Right renal cortex interstitium (tissue), 3 donors: ENCODE results near the gene OBI1. TPM values are rescaled to one million over a fixed set of nuclear protein-coding genes. Genes with fewer than 3 reads are reported as not detected.
A peak's percentile ranks its signal among the peaks of the same experiment; 100 is the strongest.

Source experiments
- DNase-seq, 3 donors: peaks; one replicate each; pipeline ENCODE4 v3.0.0-alpha.2; 2013; ENCODE audit warnings: low read depth in 3 of 3, low spot score in 2 of 3
- polyA plus RNA-seq, 3 donors: library from polyadenylated mRNA; unstranded; fragments of 120-200 nt; gene quantifications; one replicate each; pipeline ENCODE4 v1.2.1, GENCODE V29; 2013; ENCODE audit not compliant: insufficient read length in 3 of 3

OBI1 gene, protein sequence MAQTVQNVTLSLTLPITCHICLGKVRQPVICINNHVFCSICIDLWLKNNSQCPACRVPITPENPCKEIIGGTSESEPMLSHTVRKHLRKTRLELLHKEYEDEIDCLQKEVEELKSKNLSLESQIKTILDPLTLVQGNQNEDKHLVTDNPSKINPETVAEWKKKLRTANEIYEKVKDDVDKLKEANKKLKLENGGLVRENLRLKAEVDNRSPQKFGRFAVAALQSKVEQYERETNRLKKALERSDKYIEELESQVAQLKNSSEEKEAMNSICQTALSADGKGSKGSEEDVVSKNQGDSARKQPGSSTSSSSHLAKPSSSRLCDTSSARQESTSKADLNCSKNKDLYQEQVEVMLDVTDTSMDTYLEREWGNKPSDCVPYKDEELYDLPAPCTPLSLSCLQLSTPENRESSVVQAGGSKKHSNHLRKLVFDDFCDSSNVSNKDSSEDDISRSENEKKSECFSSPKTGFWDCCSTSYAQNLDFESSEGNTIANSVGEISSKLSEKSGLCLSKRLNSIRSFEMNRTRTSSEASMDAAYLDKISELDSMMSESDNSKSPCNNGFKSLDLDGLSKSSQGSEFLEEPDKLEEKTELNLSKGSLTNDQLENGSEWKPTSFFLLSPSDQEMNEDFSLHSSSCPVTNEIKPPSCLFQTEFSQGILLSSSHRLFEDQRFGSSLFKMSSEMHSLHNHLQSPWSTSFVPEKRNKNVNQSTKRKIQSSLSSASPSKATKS
- 10 to 100 TPM; 24.9 to 27.2 (median 27.1) TPM for polyA plus RNA-seq

DNA sequence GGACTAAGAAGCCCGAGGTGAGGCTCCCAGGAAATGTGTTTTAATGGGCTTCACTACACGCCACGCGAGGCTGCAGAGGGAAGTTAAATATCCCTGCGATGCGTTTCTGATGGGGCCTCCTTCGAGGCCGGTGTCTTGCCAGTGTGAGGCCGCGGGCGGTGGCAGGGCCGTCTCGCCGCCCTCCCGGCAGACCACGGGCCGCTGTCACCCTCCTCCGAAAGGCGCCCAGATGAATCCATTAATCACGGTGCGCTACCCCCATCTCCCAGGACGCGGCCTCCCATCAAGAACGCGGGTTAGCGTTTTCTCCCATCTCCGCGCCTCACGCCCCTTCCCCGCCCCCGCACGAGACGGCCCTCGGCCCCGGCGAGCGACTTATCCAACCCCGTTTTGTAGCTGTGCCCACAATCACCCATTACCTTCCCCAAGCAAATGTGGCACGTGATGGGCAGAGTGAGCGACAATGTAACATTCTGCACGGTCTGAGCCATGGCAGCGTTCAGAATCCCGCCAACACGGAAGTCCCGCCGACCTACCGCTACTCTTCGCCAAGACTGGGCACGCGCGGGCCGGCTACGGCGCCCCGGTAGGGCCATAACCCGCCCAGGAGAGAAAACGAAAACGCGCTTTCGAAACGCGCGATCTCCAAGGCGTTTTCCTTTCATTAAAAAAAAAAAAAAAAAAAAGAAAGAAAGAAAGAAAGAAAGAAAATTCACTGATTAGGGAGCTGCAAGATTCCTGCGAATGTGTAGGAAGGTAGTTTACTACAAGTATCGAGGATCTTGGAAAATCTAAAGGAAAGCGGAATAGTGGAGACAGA, at the start of gene OBI1:
TSS of gene OBI1 (minus strand) at position 526 of the 820 bp plus-strand sequence. CDS start at position 491, 35 bp downstream.
- DNase-seq = peak; percentile 72 to 82 (median 81)

DNA sequence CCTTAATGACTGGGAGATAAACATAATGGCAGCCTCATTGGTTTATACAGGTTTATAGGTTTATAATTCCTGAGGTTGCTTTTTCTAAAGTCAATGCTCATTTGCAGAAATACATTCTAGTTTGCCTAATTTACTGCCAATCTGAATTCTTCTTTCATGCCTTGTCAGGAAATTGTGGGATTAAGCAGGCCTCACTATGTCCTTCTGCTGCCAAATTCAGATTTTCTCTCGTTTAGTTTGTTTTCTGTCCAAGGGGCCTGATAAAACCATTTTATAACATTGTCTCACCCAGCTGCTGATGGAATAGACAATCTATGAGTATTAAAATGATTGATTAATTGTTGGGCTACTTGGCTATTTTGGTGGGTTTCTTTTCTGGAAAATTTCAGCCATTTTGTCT, 42.4 kb upstream of the OBI1 start:
- no peak for DNase-seq

DNA sequence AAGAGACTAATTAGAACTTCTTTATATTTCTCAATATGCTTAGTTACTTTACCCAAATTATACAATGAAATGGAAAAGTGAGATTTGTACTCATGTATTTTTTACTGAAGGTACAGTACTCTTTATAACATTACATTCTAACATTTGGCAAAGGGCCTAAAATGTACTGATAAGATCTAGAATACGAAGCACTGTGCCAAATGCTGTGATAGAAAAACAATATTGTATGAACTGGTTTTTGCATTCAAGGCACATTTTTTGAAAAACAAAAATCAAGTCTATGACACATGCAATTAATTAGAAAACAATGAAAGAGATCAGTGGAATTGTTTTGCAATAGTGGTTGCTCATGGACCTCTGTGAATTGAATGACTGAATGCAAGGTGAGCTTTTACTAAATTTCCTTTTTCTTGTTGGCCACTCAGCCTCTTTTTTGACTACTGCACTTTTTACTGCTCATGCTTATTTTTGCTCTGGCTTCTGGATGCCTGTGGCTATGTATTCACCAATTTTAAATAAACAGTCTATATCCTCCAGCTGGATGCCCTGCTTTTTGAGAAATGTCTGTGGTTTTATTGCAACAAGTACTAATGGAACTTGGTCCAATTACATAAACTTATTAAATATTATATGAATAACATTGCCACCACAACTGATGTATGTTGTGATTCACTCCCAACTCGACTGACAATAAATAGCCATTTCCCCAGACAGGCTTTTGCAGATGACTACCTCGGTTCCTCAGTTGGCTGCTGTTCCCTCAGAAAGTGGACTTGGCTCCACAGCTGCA, 41.4 kb upstream of the OBI1 start:
- no peak for DNase-seq

DNA sequence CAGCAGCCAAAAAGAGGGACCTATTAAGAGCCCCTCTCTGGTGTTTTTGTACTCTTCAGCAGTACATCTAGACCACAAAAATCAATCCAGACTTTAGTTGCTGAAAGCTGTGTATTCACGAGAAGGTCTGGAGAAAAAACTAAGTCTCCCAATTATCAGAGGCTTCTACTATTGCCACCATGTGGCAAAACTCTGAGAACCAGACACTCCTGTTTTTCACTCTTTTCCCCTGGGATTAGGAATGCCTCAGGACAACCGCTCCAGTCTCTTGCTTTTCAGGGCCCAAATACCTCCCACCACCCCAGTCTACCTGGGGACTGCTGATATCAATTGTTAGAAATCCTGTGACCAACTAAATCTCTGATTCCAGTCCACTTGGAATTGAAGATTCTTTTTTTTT, 30.1 kb upstream of the OBI1 start:
- DNase-seq = no peak

DNA sequence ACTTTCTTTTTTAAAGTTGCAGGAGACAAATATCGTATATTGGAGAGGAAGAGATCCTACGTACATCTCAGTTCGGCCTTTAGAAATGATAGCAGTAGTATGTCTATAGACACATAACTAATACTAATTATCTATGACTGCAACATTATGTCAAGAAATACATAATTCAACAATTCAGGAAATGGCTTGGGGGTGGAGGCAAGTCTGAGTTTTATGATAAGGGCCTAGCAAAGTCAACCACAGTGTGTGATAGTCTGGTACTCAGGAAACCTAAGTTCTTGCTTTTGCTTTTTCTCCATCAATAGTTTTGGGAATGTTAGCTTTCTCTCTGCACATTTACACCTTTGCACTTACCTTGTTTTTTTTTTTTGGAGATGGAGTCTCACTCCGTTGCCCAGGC, 27.5 kb upstream of the OBI1 start:
- no peak for DNase-seq

DNA sequence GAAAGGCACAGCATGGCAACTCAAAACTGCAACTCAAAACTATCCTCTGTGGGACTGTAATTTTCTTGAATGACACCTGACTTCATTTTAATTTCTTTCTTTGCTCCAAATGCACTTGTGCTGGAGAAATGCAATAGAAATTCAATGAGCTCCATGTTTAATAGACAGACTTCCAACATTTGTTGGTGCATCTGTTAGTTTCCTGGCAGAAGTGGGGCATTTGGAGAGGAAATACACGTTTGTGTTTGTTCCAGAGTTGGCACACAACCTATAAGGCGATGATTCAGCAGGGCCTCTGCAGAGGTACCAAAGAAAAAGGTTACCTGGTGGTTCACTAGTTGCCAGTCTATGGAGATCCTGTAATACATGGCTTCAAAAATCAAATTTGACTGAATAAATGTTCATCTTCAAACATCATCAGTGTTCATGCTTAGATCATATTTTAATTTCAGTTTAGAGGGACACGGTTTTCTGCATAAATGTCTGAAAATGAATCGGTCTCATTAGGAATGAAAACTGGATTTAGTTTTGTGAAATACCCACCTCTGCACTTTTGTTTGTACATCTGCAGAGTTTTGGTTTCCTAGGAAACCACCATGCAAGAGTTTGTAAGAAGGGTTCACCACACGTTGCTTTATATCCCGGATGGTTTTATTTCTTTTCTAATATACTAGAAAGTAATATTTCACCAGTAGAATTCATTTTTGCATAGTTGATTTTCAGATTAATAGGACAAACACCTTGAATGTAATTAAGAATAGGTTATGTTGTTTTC, 21.8 kb upstream of the OBI1 start:
- DNase-seq = no peak

DNA sequence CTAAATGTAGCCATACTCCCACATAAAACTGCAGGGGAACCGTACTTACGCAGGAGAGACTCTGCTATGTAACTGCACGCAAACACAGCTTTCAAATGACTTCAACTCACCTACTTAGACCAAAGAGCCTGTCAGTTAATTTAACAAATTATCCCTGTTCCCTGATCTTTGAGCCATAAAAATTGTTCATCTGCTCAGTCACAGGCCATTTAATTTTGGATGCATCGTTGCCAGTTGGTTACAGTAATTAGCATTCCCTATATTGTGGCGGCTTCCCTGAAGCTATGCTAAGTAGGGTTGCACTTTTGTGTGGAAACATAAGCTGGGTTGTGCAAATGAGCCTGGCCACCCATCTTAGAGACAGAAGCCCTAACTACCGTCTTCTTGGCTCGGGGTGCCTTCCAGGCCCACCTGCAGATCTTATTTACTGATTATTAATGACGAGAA, 21.2 kb upstream of the OBI1 start:
- DNase-seq = no peak

DNA sequence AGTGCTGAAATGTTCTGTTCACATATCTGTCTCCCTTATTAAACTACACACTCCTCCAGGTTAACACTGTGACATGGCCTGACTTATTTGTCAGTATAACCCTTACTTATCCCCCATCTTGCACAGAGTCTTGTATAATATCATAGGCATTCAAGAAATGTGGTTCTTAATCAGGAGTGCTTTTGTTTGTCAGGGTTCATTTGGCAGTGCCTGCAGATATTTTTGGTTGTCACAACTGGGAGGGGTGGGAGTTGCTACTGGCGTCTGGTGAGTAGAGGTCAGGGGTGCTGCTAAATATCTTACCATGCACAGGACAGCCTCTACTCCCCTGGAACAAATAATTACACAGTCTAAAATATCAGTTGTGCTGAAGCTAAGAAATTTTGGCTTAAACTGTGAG, 20.4 kb upstream of the OBI1 start:
- no peak for DNase-seq

DNA sequence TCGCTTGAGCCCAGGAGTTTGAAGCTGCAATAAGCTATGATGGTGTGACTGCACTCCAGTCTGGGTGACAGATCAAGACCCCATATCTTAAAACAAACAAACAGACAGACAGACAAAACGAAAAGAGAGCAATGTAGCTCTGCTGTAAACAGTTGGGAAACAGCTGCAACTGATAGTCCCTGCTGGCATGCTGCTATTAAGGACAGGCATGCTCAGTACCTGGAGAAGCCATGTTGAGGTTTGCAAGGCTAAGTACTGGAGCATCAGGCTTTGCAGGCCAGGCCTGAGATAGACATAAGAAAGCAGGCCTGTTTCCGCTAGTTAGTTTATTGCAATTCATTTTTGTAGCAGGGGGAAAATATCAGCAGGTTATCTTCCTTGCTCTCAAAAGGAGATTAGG, 16.2 kb upstream of the OBI1 start:
- DNase-seq = no peak

DNA sequence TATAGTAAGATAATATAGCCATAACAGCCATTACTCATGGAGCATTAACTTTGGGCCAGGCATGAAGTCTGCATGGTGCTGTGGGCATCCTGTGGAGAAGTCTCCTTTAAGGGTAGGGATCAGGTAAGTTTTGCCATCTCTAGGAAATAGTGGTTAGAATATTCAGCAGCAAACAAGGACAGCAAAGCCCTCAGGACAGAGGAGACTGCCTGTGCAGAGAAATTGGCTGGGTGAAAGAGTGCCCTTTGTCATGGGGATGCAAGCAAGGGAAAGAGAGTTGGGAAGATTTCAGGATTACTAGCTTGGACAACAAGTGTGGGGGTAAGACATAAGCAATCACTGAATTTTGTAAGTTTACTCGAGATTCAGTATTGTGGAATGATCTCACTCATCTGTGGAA, 15.7 kb upstream of the OBI1 start:
- no peak for DNase-seq

DNA sequence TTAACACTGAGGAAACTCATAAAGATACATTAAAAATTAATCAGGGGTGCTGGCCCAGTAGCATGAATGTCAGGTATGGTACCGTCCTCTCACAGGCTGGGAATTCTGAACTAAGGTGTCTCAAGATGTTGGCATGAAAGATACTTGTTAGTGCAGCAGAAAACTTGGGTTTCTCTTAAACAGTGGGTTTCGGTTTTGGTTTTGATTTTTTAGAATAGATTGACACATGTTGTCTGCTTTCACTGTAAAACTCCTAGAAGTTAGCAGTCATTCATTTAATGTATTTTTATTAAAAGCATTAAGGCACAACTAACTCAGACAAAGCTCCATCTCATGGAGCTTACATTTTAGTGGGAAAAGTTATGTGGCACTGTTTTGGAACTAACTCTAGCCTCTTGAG, 3.5 kb upstream of the OBI1 start:
- DNase-seq = no peak

DNA sequence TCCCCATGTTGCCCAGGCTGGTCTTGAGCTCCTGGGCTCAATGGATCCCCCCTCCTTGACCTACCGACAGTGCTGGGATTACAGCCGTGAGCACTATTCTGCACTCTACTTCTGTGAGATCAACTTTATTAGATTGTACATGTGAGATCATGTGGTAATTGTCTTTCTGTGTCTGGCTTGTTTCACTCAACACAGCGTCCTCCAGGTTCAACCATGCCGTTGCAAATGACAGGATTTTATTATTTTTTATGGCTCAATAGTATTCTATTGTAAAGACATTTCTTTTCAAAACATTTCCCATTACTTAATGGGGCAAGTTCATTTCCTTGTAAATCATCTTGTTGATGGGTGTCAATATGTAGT, 1.5 kb upstream of the OBI1 start:
- no peak for DNase-seq

DNA sequence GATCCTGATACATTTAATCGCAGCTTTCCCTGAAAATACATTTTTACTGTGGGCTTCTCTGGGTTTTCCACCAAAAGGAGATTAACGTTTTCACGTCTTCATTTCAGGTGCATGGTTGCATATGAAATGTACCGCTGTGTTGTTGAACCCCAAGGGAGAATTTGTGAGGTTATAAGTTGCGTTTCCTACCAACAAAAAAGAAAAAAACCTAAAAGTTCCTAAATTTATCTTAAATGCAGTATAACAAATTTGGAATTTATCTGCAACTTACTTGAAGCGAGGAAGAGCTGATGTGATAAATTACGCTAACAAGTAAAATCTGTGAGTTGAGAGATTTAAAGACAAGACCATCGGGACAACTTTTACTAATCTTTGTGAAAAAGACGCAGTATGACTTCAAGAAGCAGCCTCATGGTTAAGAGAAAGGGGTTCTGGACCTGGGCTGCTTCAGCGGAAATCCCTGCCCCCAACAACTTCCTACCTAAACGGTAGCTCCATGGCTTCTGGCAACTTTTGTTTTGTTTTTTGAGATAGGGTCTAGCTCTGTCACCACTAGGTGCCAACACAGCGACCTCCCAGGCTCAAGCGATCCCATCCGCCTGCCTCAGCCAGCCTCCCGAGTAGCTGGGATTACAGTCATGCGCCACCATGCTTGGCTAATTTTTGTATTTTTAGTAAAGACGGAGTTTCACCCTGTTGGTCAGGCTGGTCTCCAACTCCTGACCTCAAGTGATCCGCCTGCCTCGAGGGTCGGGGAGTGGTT, 958 bp upstream of the OBI1 start:
- no peak for DNase-seq

DNA sequence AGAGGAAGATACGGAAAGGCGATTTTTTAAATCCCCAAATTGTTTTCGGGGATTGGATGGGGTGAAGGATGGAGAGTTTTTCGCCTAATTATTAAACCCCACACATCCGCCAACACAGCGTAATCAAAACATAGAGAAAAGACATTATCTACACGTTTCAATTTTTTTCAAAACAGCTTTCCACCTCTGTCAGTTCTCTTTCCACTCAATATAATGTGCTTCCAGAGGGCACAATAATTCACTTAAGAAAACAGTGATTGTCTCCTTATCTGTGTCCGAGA, 435 bp upstream of the OBI1 start:
- DNase-seq = no peak

DNA sequence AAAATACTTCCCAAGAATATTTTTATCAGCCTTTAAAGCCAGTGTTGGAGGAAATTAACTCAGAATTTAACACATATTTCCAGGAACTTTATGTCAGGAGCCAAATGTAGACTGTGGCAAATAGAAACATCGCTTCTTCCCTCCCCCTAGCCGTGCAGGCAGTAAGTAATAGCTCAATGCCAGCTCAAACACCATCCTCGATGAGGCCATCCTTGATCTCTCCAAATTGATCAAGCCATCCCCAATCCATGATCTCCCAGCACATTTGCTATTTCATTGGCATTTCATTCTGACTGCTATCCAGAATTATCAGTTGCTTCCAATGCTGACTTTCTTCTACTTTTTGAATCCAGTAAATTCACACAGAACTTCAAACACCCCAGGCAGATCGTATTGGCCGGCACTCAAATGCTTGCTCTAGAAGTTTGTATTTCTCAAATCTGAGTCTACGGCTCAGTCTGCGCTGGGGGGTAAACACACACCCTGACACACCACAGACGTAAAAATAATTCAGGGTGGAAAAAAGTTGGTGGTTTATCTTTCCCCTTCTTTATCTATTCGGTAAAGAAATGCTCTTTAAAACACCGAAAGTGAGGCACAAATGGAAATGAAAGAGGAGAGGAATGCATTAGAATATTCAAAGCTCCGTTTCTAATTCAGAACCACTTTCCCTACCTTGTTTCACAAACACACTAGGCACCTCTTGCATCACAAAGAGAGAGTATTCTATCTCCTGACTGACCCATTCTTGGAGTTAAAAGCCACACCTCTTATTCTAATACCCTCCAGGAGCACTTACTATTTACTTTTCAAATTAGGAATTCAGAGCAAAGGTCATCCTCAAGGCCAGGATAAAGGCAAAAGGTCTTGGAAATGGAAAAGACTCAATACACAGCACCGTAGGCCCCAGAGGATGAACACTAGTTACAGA, 991 bp downstream of the OBI1 start:
- DNase-seq = no peak

DNA sequence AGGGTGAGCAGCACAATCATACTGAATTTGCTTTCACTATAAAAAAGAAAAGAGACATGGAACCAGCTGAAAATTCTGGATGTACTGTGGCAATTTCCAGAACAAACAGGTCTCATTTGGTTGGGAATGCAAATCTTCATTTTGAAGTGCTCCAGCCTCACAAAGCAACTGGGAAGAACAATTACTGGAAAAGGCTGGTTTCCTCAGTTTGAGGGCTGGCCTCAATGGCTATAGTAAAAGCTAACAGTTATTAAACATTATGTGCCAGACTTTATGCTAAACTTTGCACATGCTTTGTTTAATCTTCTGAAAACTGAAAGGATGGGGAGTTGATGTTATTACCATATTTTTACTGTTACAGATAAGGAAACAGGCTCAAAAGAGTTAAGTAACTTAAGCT, 3.0 kb downstream of the OBI1 start:
- DNase-seq = no peak

DNA sequence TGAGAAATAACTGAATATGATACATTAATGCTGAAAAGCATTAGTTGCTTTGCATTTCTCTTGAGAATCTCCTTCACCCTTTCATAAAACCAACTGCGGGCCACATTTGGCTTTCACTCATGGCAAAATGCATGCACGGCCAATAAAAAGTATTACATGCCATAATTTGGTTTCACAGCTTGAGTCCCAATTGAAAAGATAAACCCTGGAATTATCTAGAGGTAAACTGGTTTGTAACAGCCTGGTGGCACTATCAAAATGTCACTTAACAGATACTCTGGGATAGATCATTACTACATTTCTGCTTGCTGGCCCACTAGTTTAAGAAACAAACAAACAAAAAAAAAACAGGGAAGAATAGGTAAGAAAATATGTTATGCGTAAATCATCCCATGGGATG, 3.9 kb downstream of the OBI1 start:
- no peak for DNase-seq

DNA sequence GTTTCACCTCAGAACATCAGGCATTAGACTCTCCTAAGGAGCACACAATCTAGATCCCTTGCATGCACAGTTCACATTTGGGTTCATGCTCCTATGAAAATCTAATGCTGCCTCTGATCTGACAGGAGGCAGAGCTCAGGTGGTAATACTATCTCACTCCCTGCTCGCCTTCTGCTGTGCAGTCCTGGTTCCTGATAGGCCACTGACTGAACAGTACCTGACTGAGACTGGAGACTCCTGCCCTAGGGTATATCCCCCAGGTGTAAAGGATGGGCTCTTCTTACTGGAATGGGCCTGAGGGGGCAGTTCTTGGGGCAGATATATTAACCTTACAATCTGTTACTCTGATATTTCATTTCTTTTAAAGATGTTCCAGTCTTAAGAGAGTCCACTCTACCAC, 6.3 kb downstream of the OBI1 start:
- DNase-seq = no peak
